GM12878 (cell line): ENCODE data around the gene PIGV.

Source experiments
- CHD2 ChIP-seq: IDR thresholded peaks from 2 replicates; pipeline ENCODE4 v1.6.1; 2011; ENCODE audit warnings: low read depth, low read length, improper control_type of control experiment, borderline replicate concordance
- EZH2 ChIP-seq: IDR thresholded peaks from 2 replicates; pipeline ENCODE4 v1.6.1; 2012; ENCODE audit warnings: low read depth, mild to moderate bottlenecking, control low read depth, inconsistent platforms, low read length, borderline replicate concordance; ENCODE audit not compliant: control insufficient read depth
- KDM1A ChIP-seq: fragments of 200-600 bp; sonication (generic); IDR thresholded peaks from 2 replicates; pipeline ENCODE4 v1.6.1; 2016; ENCODE audit warnings: borderline replicate concordance
- POLR2A ChIP-seq: IDR thresholded peaks from 2 replicates; pipeline ENCODE4 v1.6.1; 2011; ENCODE audit warnings: low read depth, mild to moderate bottlenecking, low read length
- RFX5 ChIP-seq: IDR thresholded peaks from 2 replicates; pipeline ENCODE4 v1.6.1; 2011; ENCODE audit warnings: low read depth, low read length, improper control_type of control experiment
- SREBF1 ChIP-seq: IDR thresholded peaks from 2 replicates; pipeline ENCODE4 v1.6.1; 2012; ENCODE audit warnings: mild to moderate bottlenecking, low read length
- TF ChIP-seq, protein P1 (sequence below): IDR thresholded peaks from 2 replicates; pipeline ENCODE4 v1.6.1; 2011; ENCODE audit warnings: low read depth, mild to moderate bottlenecking, low read length, moderate library complexity, borderline replicate concordance; ENCODE audit errors: extremely low read depth

DNA sequence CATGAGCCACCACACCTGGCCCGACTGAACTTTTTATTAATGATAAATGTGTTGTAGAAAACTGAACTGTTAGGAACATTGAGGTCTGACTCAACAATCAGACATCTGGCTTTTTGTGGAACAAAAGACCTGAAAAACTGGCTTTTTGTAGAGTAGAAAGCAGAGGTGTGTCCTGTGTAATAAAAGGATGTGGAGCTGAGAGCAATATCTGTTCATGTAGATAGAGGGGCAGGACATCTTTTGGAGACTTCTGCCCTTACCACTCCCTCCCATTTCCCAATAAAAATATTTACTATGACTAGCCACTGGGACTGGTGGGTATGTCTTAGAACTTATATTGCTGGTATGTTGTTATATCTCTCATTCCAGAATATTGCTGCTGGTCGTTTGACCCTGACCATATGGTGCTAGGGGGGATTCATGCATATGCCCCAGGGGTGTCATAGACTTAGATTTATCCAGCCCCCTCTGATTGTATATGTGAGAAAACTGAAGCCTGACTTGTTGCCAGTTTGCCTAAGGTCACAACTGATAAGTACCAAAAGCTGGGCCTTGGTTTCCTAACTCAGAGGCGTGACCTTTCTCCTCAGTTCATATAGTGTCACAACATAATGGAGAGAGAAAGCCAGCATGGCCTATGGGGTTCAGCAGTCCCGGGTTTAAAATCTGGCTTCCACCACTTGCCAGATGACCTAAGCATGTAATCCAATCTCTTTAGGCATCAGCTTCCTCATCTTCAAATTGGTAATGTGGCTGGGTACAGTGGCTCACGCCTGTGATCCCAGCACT is 33.5 kb upstream of the PIGV start:
- no peak for TF ChIP-seq SREBF1
- TF ChIP-seq RFX5, result no peak
- no peak for TF ChIP-seq EZH2
- no peak for TF ChIP-seq CHD2
- TF ChIP-seq, protein P1, sequence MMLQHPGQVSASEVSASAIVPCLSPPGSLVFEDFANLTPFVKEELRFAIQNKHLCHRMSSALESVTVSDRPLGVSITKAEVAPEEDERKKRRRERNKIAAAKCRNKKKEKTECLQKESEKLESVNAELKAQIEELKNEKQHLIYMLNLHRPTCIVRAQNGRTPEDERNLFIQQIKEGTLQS, result no peak
- no peak for TF ChIP-seq POLR2A
- no peak for TF ChIP-seq KDM1A
